K562 (cell line): Measurements from ENCODE around the gene IQCF6. TPM values are rescaled to one million over a fixed set of nuclear protein-coding genes. Genes with fewer than 3 reads are reported as not detected.

ENCODE experiments used
- ATAC-seq: fragments of 200-7000 bp; cut with Tn5 transposase; 3 replicates; pipeline ENCODE4 v1.9.1; 2020; ENCODE audit warnings: moderate library complexity
- BruUV-seq: library from RNA; stranded (reverse); fragments of 400-500 nt; replicated peaks from 2 replicates; lab custom pipeline; 2021; lab: Mats Ljungman, UMichigan
- CTCF ChIA-PET: fragments of 300-600 bp; formaldehyde crosslinking; extraction: SDS; loops from one replicate; lab custom pipeline; 2021; ENCODE audit warnings: low intra/inter-chr PET ratio; lab: Yijun Ruan, JAX
- POLR2A ChIA-PET: fragments of 300-600, 350-650 bp; sonication (Branson Sonifier 250); formaldehyde crosslinking; extraction: SDS; loops from one replicate; lab custom pipeline; 2021; ENCODE audit warnings: antibody characterized with exemption, inconsistent platforms; lab: Yijun Ruan, JAX
- DNase-seq, 4 experiments: peaks; one replicate each; pipeline versions ENCODE4 v3.0.0 to v3.0.0-alpha.2; 2011 to 2018; ENCODE audit warnings: low spot score in 3 of 4, mixed read lengths in 3 of 4; ENCODE audit errors: extremely low read depth in 1 of 4
- FAIRE-seq: peaks from 2 replicates; lab custom pipeline; 2011; peaks lifted over from hg19 to GRCh38; lab: Jason Lieb, UNC
- H2AFZ ChIP-seq: 2 replicates; pipeline ENCODE4 v1.6.0; 2011; ENCODE audit warnings: low read depth, low read length, control low read depth, inconsistent platforms
- H3K27ac ChIP-seq: fragments of 200-600 bp; 3 replicates; pipeline ENCODE4 v1.8.0; 2011; ENCODE audit warnings: low read depth, mild to moderate bottlenecking, control low read depth, inconsistent platforms, low read length, moderate library complexity, mixed read lengths; ENCODE audit errors: extremely low read depth
- H3K27me3 ChIP-seq, 2 experiments: fragments of 300-600 bp in 1 of 2; 2 replicates in 1 of 2; 3 replicates in 1 of 2; pipeline versions ENCODE4 v1.6.0 to v1.8.0; 2011; ENCODE audit warnings: inconsistent platforms in 2 of 2, low read length in 2 of 2, mild to moderate bottlenecking in 1 of 2, mixed read lengths in 1 of 2, moderate library complexity in 1 of 2; ENCODE audit not compliant: control insufficient read depth in 2 of 2, insufficient read depth in 2 of 2
- H3K36me3 ChIP-seq: fragments of 300-600 bp; 3 replicates; pipeline ENCODE4 v1.8.0; 2011; ENCODE audit warnings: mild to moderate bottlenecking, low read length, inconsistent platforms; ENCODE audit not compliant: control insufficient read depth, insufficient read depth
- H3K4me1 ChIP-seq, 2 experiments: fragments of 200-600 bp in 1 of 2; replicated peaks in 1 of 2; 2 replicates in 1 of 2; 3 replicates in 1 of 2; pipeline versions ENCODE4 v1.5.1 to v1.8.0; 2011; ENCODE audit warnings: inconsistent platforms in 2 of 2, low read length in 2 of 2, mild to moderate bottlenecking in 1 of 2, mixed read lengths in 1 of 2, moderate library complexity in 1 of 2; ENCODE audit not compliant: control insufficient read depth in 2 of 2, insufficient read depth in 2 of 2
- H3K4me2 ChIP-seq: 2 replicates; pipeline ENCODE4 v1.6.1; 2011; ENCODE audit warnings: low read length, control low read depth, inconsistent platforms, mixed read lengths; ENCODE audit not compliant: insufficient read depth
- H3K4me3 ChIP-seq: fragments of 200-600 bp; sonication (generic), shearing (Covaris generic); 2 replicates; pipeline ENCODE4 v1.5.1; 2016; ENCODE audit warnings: control low read depth, inconsistent platforms
- H3K79me2 ChIP-seq: fragments of 200-600 bp; 3 replicates; pipeline ENCODE4 v1.8.0; 2011; ENCODE audit warnings: low read length, inconsistent platforms; ENCODE audit not compliant: control insufficient read depth, insufficient read depth
- H3K9ac ChIP-seq, 2 experiments: 2 replicates each; pipeline versions ENCODE4 v1.6.0 to v1.6.1; 2011; ENCODE audit warnings: low read depth in 2 of 2, low read length in 2 of 2, control low read depth in 1 of 2, inconsistent platforms in 1 of 2, mild to moderate bottlenecking in 1 of 2, mixed read lengths in 1 of 2; ENCODE audit not compliant: insufficient read depth in 1 of 2
- H3K9me1 ChIP-seq: one replicate; pipeline ENCODE4 v1.6.0; 2011; ENCODE audit warnings: inconsistent platforms, mild to moderate bottlenecking, low read length, moderate library complexity; ENCODE audit not compliant: control insufficient read depth, insufficient read depth
- H3K9me3 ChIP-seq: replicated peaks from 2 replicates; pipeline ENCODE4 v1.5.1; 2011; ENCODE audit warnings: low read depth, low read length, inconsistent platforms; ENCODE audit not compliant: control insufficient read depth, insufficient read depth
- H4K20me1 ChIP-seq: replicated peaks from 2 replicates; pipeline ENCODE4 v1.6.1; 2011; ENCODE audit warnings: low read length, inconsistent platforms, mixed read lengths; ENCODE audit not compliant: control insufficient read depth, insufficient read depth
- DACH1 ChIP-seq: fragments of 450-650 bp; IDR thresholded peaks from 2 replicates; pipeline ENCODE4 v1.6.1; 2018; ENCODE audit not compliant: partially characterized antibody
- FOSL1 ChIP-seq: fragments of 200-800 bp; sonication (Bioruptor generic); conservative IDR thresholded peaks from 2 replicates; pipeline ENCODE4 v1.6.1; 2016; ENCODE audit warnings: missing genetic modification characterization, missing compliant biosample characterization
- FOXM1 ChIP-seq, 2 experiments: fragments of 450-650 bp in 1 of 2; sonication (generic) in 1 of 2; formaldehyde crosslinking in 1 of 2; IDR thresholded peaks; 2 replicates each; pipeline versions ENCODE4 v1.6.1 to v1.9.0; 2017 to 2022; ENCODE audit warnings: low read depth in 2 of 2, mild to moderate bottlenecking in 2 of 2, missing genetic modification reagents in 1 of 2, moderate library complexity in 1 of 2
- RHOXF2B ChIP-seq: fragments of 250-450 bp; sonication (Bioruptor Pico); conservative IDR thresholded peaks from 2 replicates; pipeline ENCODE4 v1.5.1; 2021
- SMAD4 ChIP-seq: fragments of 250-450 bp; sonication (Bioruptor Pico); conservative IDR thresholded peaks from 2 replicates; pipeline ENCODE4 v1.8.0; 2021; ENCODE audit warnings: inconsistent platforms, mild to moderate bottlenecking, moderate library complexity
- SNRNP70 ChIP-seq: fragments of 200-400 bp; formaldehyde crosslinking; optimal IDR thresholded peaks from 2 replicates; pipeline ENCODE3; 2017; ENCODE audit warnings: low read depth, low read length
- ZNF212 ChIP-seq: fragments of 450-650 bp; formaldehyde crosslinking; IDR thresholded peaks from 2 replicates; pipeline ENCODE4 v1.4.0; 2020; ENCODE audit warnings: mild to moderate bottlenecking
- ZNF77 ChIP-seq: fragments of 250-450 bp; sonication (Bioruptor Pico); IDR thresholded peaks from 2 replicates; pipeline ENCODE4 v1.5.0; 2020
- WGBS: fragments of 100-300 bp; shearing (Covaris generic); methylation state at CpG from one replicate; pipeline ENCODE4 v1.1.6; 2016; ENCODE audit warnings: low coverage, mixed read lengths; ENCODE audit not compliant: insufficient coverage; ENCODE audit errors: missing lambda C conversion rate; 5-methylcytosine and 5-hydroxymethylcytosine counted together
- in situ Hi-C: fragments of 300-500 bp; cut with MboI; formaldehyde crosslinking; loops from 4 replicates; pipeline ENCODE4 v1.15.0; 2018; ENCODE audit warnings: inconsistent platforms, mixed read lengths
- intact Hi-C: fragments of 100-400 bp; cut with micrococcal nuclease; formaldehyde crosslinking; loops from 2 replicates; pipeline ENCODE4 v1.14.2; 2022
- polyA plus RNA-seq, 8 experiments: library from polyadenylated mRNA; depleted of rRNA in 4 of 8; stranded (reverse) in 5 of 8; unstranded in 3 of 8; fragments of >200 nt; fragmentation: Nextera tagmentation in 2 of 8; fragmentation: Illumina TruSeq in 1 of 8; extraction: Ambion mirVana in 2 of 8; extraction: Trizol in 1 of 8; gene quantifications; 2 replicates each; pipeline versions ENCODE4 v1.2.1 to v1.2.3, GENCODE V29; 2011 to 2014; ENCODE audit warnings: inconsistent platforms in 1 of 8, missing spikeins in 1 of 8
- total RNA-seq, 7 experiments: library from RNA; depleted of rRNA in 6 of 7; stranded (reverse); fragments of >200 nt in 6 of 7; fragmentation: Illumina TruSeq in 2 of 7; extraction: Trizol in 2 of 7; gene quantifications; 2 replicates each; pipeline versions ENCODE4 v1.2.1 to v1.2.3, GENCODE V29; 2011 to 2021; ENCODE audit warnings: low replicate concordance in 1 of 7
- TF ChIP-seq, protein P1 (sequence below), 2 experiments: fragments of 200-800 bp in 1 of 2; sonication (Bioruptor generic) in 1 of 2; sonication (generic) in 1 of 2; formaldehyde crosslinking in 1 of 2; IDR thresholded peaks in 1 of 2; conservative IDR thresholded peaks in 1 of 2; 2 replicates each; pipeline versions ENCODE4 v1.5.0 to v1.6.1; 2016 to 2020; ENCODE audit warnings: missing compliant biosample characterization in 1 of 2, missing genetic modification characterization in 1 of 2, missing genetic modification reagents in 1 of 2
- TF ChIP-seq, protein P2 (sequence below): fragments of 250-450 bp; sonication (Bioruptor Pico); IDR thresholded peaks from 2 replicates; pipeline ENCODE4 v1.8.0; 2022; ENCODE audit warnings: moderate library complexity, mild to moderate bottlenecking, inconsistent platforms

Gene IQCF6
- total and polyA plus RNA-seq, 9 of the 15 experiments (the other 6 are each of a cell fraction or from before 2014, with no cell fraction given): not detected

DNA sequence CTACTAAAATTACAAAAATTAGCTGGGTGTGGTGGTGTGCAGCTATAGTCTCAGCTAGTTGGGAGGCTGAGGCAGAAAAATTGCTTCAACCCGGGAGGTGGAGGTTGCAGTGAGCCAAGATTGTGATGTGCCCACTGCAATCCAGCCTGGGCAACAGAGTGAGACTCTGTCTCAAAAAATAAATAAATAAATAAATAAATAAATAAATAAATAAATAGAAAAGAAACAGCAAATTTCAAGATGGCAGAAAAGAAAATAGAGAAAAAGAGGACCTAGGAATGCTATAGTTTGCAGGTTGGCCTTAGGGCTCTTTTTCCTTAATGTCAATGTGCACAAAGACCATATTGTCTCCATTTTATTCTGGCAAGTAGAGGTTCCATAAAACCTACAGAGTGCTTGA is 28.2 kb downstream of the IQCF6 start:
- WGBS: 9% methylated on average over 1 of the region's 1 CpG
- BruUV-seq: no TSS peak
- ChIA-PET POLR2A (no interaction called here), CTCF (no interaction called here)
- FAIRE-seq: no peak
- Histone ChIP-seq H3K27me3 (no peaks in the 10 kb centered on the region), H3K9me1 (no peaks in the 10 kb centered on the region), H3K79me2 (no peaks in the 10 kb centered on the region), H2AFZ (no peak overlapping the region), H3K4me3 (no peak overlapping the region), H3K4me1 (no peaks in the 10 kb centered on the region), H3K36me3 (no peaks in the 10 kb centered on the region), H3K9me3 (no peaks in the 10 kb centered on the region), H3K4me2 (no peak overlapping the region), H3K27ac (no peak overlapping the region), H3K9ac (no peak overlapping the region)
- in situ Hi-C loops: no loop called here
- intact Hi-C loops: no loop called here
- no peak for ATAC-seq
- no peak for DNase-seq
- TF ChIP-seq FOSL1 (tag): no peak
- TF ChIP-seq ZNF212 (CRISPR knock-in tag): no peak
- no peak for TF ChIP-seq DACH1
- no peak for TF ChIP-seq ZNF77 (CRISPR knock-in tag)
- no peak for TF ChIP-seq FOXM1 (IDR thresholded peaks at IDR 0.05; ENCODE audit: low read depth)
- TF ChIP-seq FOXM1 (CRISPR knock-in tag; IDR thresholded peaks at IDR 0.05; ENCODE audit: low read depth): no peak
- TF ChIP-seq, protein P1, sequence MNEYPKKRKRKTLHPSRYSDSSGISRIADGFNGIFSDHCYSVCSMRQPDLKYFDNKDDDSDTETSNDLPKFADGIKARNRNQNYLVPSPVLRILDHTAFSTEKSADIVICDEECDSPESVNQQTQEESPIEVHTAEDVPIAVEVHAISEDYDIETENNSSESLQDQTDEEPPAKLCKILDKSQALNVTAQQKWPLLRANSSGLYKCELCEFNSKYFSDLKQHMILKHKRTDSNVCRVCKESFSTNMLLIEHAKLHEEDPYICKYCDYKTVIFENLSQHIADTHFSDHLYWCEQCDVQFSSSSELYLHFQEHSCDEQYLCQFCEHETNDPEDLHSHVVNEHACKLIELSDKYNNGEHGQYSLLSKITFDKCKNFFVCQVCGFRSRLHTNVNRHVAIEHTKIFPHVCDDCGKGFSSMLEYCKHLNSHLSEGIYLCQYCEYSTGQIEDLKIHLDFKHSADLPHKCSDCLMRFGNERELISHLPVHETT (CRISPR knock-in tag; conservative IDR thresholded peaks at IDR 0.05 in 1 of 2, IDR thresholded peaks at IDR 0.05 in 1 of 2): no peak
- TF ChIP-seq, protein P2, sequence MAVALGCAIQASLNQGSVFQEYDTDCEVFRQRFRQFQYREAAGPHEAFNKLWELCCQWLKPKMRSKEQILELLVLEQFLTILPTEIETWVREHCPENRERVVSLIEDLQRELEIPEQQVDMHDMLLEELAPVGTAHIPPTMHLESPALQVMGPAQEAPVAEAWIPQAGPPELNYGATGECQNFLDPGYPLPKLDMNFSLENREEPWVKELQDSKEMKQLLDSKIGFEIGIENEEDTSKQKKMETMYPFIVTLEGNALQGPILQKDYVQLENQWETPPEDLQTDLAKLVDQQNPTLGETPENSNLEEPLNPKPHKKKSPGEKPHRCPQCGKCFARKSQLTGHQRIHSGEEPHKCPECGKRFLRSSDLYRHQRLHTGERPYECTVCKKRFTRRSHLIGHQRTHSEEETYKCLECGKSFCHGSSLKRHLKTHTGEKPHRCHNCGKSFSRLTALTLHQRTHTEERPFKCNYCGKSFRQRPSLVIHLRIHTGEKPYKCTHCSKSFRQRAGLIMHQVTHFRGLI (CRISPR knock-in tag): no peak
- TF ChIP-seq SMAD4 (CRISPR knock-in tag): no peak
- TF ChIP-seq SNRNP70: no peak
- TF ChIP-seq RHOXF2B (CRISPR knock-in tag): no peak
- TF ChIP-seq, all 486 proteins: peak for 0
- no peaks in the 10 kb centered on the region for H4K20me1 ChIP-seq
